SIG-M5 treated with dmso at 0.1 percent for 504 hours (cell line): ENCODE results near the gene SLAMF7.

Experiments
- DNase-seq: peaks from one replicate; lab custom pipeline; 2025; ENCODE audit not compliant: unreplicated experiment; lab: John Stamatoyannopoulos, UW

Gene SLAMF7

DNA sequence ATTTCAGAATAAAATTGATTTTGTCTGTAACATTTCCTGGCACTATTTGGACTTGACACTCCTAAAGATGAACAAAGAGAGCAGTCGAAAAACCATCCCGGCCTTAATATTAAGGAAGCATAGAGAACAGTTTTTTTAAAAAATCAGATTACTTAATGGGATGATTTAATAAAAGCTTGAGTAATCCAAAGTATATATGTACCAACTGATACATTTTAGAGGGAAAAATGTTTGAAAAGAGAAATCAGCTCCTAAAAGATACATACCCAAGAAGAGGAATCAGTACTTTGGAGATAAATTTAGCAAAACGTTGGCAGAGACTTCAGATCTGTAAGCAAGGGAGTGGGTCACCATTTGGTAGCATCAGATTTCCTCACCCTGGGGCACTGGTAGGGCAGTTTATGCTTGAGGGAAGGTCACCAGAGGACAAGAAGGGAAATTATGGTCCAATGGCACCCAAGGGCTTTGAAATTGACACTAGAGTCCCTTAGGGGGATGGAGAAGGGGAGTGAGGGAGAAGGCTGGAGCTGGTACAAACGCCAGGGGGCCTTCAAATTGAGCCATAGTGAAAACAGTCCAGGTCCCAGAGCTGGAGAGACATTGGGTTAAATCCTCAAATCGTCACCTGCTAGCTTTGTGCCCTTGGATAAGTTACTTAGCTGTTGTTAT is 5.9 kb downstream of the SLAMF7 start:
- DNase-seq: no peak

DNA sequence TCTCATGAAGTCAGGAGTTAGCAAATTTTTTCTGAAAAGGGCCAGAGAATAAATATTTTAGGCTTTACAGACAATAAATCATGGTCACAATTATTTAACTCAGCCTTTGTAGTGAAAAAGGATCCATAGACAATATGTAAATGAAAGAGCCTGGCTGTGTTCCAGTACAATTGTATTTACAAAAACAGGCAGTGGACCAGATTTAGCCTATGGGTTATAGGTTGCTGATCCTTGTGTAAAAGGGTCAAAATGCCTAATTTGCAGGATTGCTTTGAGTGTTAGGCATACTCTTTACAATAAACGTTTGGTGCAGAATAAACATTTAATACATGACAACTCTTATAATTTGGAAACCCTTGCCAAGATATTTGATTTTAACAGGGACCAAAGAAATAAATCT is 6.5 kb downstream of the SLAMF7 start:
- DNase-seq: no peak

DNA sequence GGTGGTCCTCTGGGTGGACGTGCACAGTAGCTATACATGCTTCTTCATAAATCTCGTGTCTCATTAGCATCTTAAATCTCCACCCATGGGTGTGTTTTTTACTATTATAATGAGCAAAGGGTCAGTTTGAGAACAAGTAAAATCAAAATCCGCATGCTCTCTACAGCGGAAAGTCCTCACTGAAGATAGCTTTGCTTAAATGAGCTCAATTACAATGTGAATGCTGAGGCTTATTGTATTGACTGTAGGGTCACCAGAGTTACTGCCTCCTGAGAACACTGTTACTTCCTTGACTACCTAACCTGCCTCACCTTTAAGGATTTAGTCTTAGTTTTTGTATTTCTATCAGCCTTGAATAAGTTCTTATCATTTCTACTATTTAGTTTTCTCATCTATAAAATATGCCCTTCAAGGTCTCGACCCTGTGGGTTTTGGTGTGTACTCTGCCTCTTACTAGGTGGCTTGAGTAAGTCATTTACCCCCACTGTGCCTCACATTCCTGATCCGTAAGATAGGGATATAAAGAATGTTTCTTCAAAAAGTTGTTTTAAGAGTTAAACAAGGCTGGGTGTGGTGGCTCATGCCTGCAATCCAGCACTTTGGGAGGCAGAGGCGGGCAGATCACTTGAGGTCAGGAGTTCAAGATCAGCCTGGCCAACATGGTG is 7.9 kb downstream of the SLAMF7 start:
- DNase-seq: no peak

DNA sequence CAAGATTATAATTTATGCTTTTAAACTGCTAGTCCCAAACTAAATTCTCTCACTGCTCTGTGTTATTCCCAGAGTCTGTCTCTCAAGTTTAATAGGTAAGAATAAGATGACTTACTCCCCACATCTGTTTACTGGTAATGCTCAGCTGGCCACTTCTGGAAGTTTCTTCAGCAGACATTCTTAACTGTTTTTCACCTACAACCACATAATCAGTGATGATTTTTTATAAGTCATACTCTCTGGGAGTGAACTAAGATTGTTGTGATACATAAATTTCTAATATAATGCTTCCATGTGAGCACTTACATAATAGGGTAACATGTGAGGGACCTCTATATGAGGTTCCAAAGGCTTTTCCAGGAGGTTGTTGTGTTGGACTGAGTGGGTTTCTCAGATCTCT is 8.7 kb downstream of the SLAMF7 start:
- DNase-seq: no peak

DNA sequence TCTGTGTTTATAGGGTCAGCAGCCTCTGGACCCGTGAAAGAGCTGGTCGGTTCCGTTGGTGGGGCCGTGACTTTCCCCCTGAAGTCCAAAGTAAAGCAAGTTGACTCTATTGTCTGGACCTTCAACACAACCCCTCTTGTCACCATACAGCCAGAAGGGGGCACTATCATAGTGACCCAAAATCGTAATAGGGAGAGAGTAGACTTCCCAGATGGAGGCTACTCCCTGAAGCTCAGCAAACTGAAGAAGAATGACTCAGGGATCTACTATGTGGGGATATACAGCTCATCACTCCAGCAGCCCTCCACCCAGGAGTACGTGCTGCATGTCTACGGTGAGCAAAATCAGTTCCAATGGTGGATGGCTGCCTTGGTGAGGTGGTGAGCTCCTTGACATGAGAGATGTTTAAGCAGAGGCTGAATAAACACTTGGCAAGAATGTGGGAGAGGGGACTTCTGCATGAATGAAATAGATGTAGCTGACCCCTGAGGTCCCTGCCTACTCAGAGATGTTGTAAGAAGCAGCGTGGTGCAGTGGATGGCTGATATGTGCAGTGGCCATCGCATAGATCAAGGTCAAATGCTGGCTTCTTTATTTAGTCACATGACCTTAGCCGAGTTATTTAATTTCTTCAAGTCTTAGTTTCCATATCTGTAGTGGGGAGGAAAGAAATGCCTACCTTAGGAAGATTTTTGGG is 9.3 kb downstream of the SLAMF7 start:
- DNase-seq: no peak

DNA sequence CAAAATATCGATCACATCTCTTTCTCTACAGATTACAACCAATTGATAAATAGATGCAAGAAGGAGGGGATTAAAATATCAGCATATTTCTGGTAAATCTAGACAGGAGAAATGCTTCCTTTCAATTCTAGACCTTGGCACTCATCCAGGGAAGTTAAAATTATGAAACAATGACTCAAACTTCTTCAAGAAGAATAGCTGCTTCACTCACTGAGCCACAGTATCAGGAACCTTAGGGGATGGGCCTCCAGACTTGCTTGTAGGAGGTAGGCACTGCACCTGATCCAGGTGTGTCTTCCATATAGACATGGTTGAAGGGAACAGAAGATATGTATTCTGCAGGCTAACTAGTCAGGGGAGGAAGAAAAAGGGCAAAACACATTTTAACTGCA is 9.8 kb downstream of the SLAMF7 start:
- DNase-seq: peak; percentile 37

DNA sequence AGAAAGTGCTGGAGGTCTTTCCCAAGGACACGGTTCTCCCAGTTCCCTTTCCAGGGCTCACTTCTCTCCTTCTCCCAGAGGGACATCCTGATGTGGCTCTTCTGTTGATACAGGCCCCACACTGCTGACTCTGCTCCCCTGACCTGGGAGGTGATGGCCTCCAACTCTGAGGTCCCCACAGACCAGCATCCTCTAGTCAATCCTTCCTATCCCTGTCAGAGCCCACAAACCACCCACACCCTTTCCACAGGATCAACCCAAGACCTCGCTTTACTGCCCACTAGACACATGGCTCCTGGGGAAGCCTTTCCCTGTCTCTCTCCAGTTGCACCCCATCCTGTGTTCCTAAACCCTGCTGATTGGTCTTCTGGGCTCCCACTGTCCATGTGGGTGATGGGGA is 11.6 kb downstream of the SLAMF7 start:
- no peak for DNase-seq

DNA sequence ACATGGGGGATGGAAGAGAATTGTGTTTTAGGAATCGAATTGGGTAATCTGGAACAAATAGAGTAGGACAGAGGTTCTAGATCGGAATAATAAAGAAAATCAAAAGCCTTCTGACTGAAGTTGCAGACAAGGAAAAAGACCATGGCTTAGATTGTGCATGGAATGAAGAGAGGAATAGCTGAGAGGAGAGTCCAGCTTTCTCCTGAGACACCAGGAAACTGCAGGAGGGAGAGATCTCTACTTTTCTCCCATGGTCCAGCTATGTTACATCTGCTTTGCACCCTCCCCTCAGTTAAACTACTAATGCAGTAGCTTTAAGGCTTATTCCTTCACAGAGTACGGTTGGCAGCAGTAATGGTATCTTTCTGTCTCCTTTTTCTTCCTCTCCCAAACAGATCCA is 13.4 kb downstream of the SLAMF7 start:
- DNase-seq: no peak

DNA sequence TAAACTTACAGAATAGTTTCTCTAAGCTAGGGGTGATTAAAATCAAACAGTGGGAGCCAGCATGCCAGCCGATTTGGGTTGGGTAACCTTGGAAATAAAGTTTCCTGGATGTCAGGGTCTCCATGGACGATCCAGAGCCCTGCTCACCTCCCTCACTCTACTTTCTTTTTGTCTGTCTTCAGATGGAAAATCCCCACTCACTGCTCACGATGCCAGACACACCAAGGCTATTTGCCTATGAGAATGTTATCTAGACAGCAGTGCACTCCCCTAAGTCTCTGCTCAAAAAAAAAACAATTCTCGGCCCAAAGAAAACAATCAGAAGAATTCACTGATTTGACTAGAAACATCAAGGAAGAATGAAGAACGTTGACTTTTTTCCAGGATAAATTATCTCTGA is 13.9 kb downstream of the SLAMF7 start:
- no peak for DNase-seq

DNA sequence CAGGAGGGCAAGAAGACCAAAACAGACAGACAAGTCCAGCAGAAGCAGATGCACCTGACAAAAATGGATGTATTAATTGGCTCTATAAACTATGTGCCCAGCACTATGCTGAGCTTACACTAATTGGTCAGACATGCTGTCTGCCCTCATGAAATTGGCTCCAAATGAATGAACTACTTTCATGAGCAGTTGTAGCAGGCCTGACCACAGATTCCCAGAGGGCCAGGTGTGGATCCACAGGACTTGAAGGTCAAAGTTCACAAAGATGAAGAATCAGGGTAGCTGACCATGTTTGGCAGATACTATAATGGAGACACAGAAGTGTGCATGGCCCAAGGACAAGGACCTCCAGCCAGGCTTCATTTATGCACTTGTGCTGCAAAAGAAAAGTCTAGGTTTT is 14.5 kb downstream of the SLAMF7 start:
- DNase-seq: no peak

DNA sequence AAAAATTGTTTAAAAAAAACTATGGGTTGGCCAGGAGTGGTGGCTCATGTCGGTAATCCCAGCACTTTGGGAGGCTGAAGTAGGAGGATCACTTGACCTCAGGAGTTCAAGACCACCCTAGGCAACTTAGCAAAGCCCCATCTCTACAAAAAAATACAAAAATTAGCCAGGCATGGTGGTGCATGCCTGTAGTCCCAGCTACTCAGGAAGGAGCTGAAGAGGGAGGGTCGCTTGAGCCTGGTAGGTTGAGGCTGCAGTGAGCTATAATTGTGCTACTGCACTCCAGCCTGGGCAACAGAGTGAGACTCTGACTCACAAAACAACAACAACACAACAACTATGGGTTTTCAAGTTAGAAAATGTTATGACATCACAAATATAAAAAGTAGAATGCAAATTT is 16.4 kb downstream of the SLAMF7 start:
- no peak for DNase-seq

DNA sequence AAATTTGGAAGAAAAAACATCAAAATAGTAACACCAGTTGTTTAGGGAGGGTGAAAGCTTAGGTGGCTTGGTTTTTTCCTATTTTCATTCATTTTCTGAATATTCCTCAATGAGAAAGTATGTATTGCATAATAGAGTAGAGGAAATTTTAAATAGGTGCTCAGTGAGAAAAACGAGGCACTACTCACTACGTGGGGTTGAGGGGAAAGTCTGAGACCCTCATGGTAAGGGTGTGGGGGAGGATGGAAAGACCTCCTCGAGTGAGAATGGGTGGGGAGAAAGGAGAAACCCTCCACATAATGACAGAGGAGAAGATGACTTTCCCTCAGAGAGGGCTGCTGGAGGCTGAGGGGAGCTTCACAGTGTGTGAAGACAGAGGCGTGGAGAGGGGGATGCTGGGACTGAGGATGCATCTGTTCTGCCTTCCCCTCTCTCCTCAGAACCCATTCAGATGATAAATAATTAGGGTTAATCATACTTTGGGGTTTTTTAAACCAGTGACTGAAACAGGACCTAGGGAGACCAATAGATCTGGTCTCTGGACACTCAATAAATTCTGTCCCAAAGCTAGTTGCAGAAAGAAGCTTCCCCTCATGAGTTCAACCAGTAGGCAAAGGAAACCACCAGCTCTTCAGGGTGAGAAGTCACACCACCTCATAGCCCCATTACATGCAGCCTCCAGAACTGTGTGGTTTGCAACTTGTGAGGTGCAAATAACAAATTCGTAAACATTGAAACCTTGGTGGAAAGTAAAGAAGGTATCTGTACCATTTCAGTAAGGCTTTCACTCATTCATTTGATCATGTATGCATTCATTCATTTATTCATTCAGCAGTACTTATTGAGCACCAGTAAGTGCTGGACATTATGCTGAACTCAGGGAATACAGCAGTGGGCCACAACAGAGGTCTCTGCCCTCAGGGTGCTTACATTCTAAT is 17.1 kb downstream of the SLAMF7 start:
- DNase-seq: no peak

DNA sequence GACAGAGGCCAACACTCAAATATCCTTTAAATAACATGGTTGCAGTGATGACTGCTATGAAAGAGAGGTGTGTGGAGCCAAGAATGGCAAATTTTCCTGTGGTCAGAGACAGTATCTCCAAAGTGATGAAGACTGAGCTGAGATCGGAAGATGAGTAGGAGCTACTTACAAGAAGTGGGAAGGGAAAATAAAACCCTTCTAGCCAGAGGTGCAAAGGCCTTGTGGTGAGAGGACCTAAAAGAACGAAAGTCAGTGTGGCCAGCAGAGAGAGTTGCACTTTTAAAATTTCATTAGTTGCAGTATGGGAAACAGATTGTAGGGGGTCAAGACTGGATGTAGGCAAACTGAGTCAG is 17.8 kb downstream of the SLAMF7 start:
- DNase-seq: no peak

DNA sequence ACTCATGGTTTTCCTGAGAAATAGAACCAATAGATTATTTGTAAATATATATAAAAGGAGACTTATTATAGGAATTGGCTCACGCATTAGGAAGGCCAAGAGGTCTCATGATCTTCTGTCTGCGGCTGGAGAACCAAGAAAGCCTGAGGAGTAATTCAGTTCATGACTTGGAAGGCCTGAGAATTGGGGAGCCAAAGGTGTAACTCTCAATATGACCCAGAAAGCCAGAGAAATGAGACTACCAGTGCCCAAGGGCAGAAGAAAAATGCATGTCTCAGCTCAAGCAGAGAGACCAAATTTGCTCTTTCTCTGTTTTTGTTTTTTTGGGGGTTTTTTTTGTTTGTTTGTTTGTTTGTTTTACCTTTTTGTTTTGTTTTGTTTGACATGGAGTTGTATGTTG is 19.5 kb downstream of the SLAMF7 start:
- DNase-seq: no peak

DNA sequence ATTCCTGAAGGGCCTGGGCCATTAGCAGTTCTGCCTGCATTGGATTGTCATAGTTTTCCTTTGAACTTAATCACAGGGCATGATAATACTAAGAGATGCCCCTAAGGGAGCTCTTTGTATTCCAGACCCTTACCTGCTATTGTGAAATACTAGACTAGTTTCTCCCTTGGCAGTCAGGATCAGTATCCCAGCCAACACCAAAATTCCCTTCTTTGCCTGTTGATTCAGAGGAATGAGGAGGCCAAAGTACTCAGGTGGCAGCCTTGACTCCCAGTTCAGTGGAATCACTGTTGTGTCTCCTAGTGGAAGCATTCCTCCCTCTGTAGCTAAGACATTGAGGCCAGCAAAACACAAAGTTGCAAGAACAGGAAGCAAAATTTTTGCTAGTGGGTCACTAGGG is 20.7 kb downstream of the SLAMF7 start:
- no peak for DNase-seq

DNA sequence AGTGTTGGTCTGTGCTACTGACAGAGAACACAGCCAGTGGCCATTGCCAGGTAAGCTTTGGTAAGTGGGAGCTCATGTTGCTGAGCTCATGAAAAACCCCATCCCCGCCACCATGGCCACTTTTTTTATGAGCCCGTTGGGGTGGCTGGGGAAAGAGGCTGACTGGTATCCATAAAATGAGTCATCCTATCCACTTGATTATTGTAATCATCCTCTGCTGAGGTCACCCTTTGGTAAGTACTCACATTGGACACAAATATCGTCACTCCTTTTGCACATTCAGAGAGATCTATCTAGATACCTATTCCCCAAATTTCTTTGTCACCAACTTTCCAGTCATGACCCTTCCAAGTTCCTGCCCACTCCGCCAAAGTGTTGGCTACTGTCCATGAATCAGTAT is 22.0 kb downstream of the SLAMF7 start:
- DNase-seq: no peak

DNA sequence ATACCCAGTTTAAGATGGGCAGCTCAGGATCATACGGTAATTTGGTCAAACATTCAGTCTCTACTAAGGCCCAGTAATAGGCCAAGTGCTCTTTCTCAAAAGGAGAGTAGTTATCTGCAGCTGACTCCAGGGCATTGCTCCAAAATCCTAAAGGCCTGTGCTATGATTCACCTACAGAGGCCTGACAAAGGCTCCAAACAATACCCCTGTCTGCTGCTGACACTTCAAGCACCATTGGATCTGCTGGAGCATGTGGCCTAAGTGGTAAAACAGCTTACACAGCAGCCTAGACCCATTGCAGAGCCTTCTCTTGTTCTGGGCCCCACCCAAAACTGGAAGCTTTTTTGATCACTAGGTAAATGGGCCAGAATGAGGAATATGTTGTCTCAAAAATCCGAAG is 22.8 kb downstream of the SLAMF7 start:
- no peak for DNase-seq

DNA sequence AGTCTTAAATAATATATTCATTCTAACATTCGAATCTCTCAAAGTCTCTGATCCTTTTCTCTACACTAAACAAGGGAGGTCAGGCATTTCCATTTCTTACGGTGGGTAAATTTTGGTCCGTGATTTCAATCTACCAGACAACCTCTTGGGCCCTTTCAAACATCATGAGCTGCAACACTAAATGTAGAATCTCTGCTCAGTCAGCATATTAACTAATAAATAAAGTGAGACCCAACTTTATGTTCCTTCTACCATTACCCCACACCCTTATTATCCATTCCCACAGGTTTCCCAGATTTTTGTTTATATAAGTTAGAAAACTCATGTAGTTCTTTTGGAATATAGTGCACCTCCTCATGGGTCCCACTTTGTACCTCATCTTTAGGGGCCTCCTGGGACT is 24.9 kb downstream of the SLAMF7 start:
- DNase-seq: no peak

DNA sequence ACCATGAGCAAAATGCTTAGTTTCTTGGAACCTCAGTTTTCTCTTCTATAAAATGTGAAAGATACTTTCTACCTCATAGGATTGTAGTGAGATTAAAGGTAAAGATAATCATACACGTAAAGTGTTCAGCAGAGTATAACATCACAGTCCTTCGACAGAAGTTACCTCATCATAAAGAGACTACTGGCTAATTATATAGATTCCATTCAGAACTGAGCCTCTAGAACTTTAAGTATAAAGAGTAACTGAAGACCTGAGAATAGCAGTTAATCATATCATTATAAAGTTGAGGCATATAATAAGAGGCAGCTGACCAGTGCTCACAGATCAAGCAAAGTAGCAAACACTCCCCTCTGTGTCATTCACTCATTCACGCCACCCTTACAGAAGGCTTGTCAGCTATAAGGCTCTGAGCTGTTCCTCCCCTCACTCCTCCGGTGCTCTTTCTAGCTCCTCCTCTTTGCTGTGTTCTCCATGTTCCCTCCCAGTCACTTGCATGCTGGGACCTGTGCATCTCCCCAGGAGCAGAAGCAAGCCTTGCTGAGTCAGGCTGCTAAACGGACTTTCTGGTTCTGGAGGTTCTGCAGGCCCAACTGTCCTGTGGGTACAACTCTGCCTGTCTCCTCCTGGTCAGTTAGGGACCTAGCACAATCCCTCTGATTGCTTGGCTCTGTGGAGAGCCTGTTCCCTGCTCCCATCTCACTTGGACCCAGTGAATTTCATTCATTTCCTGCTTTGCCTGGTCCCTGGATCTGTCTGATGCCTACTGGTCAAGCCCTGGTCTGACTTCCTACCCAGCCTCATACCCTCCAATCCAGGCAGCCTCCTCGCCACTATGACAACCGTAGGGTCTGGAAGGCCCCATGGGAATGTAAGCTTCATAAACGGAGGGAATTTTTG is 28.6 kb downstream of the SLAMF7 start:
- DNase-seq: no peak

DNA sequence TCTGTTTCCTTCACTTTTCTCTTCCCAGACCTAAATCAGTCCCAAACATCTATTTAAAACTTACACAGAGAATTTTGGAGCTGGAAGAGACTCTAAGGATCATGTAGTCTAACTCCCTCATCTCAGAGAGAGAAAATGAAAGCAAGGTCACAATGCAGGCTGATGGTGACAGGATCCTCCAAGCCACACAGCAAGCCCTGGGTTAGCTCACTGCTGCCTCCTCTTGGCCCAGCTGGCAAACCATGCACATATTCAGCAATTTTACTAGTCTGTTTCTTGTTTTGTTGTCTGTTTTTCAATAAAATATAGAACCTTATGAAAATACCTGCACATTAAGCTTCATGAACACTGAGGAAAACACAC is 29.2 kb downstream of the SLAMF7 start:
- DNase-seq: peak; percentile 50

DNA sequence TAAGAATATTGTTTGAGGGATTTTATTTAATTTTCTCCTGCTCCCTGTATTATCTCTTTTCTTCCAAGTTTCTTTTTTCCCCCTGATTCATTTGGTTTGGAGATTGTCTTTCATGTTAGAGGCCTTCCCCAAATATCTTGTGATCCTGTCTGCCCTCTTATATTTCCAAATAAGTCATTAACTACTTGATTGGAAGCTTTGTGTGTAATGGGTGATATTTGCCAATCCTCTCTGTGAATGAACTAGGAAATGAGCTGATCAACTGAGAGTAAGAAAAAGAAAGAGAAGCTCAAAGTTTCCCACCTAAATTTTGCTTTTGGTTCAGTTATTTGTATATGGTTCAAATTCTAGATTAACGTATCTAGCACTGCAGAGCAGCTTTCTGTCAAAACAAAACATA is 33.3 kb downstream of the SLAMF7 start:
- DNase-seq: no peak
